ENCODE results near the gene GID8. TPM values are rescaled to one million over a fixed set of nuclear protein-coding genes. Genes with fewer than 3 reads are reported as not detected.

The GID8 gene
- total RNA-seq, 1 donor from 2014 or later = 29.7 TPM

DNA sequence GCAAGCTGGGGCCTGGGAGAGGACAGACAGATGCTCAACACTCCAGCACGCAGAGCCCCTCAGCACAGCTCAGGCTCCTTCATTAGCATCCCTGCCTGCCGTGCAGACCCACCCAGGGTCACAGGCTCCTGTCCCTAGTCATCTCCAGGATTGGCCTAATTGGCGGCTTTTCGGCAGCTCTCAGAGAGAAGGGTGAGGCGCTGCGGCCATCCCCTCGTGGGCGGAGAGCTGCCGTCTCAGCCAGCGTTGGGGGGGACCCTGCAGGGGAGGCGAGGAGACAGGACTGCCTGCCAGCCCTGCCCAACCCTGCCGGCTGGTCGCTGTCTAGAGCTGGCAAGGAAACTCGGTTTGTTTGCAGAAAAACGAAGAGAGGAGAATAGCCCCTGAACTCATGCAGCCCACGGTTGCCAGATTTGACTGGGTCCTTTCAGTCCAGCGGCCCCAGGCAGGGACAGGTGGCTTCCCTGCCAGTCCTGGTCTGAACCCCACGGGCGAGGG lies 42.0 kb downstream of the GID8 start:
- Mint-ChIP-seq H3K36me3 (ENCODE audit: low read depth) (no peaks in the 10 kb centered on the region), H3K4me3 (ENCODE audit: unreplicated experiment) (no peak overlapping the region), H3K4me1 (ENCODE audit: low read depth) (no peaks in the 10 kb centered on the region), H3K27ac (ENCODE audit: unreplicated experiment) (no peak overlapping the region), H3K27me3 (ENCODE audit: low read depth) (peaks cover 55% of the 10 kb centered on the region), H3K9me3 (ENCODE audit: low read depth) (no peaks in the 10 kb centered on the region)
- DNase-seq (ENCODE audit: low spot score) = no peak
- TF ChIP-seq, protein P1, sequence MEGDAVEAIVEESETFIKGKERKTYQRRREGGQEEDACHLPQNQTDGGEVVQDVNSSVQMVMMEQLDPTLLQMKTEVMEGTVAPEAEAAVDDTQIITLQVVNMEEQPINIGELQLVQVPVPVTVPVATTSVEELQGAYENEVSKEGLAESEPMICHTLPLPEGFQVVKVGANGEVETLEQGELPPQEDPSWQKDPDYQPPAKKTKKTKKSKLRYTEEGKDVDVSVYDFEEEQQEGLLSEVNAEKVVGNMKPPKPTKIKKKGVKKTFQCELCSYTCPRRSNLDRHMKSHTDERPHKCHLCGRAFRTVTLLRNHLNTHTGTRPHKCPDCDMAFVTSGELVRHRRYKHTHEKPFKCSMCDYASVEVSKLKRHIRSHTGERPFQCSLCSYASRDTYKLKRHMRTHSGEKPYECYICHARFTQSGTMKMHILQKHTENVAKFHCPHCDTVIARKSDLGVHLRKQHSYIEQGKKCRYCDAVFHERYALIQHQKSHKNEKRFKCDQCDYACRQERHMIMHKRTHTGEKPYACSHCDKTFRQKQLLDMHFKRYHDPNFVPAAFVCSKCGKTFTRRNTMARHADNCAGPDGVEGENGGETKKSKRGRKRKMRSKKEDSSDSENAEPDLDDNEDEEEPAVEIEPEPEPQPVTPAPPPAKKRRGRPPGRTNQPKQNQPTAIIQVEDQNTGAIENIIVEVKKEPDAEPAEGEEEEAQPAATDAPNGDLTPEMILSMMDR (IDR thresholded peaks at IDR 0.05) = no peak

- Mint-ChIP-seq H3K36me3 (ENCODE audit: low read depth) (no peaks in the 10 kb centered on the region), H3K4me3 (ENCODE audit: unreplicated experiment) (no peak overlapping the region), H3K4me1 (ENCODE audit: low read depth) (no peaks in the 10 kb centered on the region), H3K27ac (ENCODE audit: unreplicated experiment) (no peak overlapping the region), H3K9me3 (ENCODE audit: low read depth) (no peaks in the 10 kb centered on the region), H3K27me3 (ENCODE audit: low read depth) (peaks cover 54% of the 10 kb centered on the region)
- no peak for DNase-seq (ENCODE audit: low spot score)
- TF ChIP-seq, protein P1 (IDR thresholded peaks at IDR 0.05) = no peak
These were observed 42.5 kb downstream of the GID8 start for GRCh38 chr20:62980380-62980960.

- TF ChIP-seq, protein P1 (IDR thresholded peaks at IDR 0.05) = no peak
- Mint-ChIP-seq H3K36me3 (ENCODE audit: low read depth) (no peaks in the 10 kb centered on the region), H3K4me3 (ENCODE audit: unreplicated experiment) (no peak overlapping the region), H3K27ac (ENCODE audit: unreplicated experiment) (no peak overlapping the region), H3K9me3 (ENCODE audit: low read depth) (no peaks in the 10 kb centered on the region), H3K27me3 (ENCODE audit: low read depth) (peaks cover 51% of the 10 kb centered on the region), H3K4me1 (ENCODE audit: low read depth) (no peaks in the 10 kb centered on the region)
- DNase-seq (ENCODE audit: low spot score) = no peak
These were observed 43.0 kb downstream of the GID8 start for GRCh38 chr20:62980970-62981369.

DNA sequence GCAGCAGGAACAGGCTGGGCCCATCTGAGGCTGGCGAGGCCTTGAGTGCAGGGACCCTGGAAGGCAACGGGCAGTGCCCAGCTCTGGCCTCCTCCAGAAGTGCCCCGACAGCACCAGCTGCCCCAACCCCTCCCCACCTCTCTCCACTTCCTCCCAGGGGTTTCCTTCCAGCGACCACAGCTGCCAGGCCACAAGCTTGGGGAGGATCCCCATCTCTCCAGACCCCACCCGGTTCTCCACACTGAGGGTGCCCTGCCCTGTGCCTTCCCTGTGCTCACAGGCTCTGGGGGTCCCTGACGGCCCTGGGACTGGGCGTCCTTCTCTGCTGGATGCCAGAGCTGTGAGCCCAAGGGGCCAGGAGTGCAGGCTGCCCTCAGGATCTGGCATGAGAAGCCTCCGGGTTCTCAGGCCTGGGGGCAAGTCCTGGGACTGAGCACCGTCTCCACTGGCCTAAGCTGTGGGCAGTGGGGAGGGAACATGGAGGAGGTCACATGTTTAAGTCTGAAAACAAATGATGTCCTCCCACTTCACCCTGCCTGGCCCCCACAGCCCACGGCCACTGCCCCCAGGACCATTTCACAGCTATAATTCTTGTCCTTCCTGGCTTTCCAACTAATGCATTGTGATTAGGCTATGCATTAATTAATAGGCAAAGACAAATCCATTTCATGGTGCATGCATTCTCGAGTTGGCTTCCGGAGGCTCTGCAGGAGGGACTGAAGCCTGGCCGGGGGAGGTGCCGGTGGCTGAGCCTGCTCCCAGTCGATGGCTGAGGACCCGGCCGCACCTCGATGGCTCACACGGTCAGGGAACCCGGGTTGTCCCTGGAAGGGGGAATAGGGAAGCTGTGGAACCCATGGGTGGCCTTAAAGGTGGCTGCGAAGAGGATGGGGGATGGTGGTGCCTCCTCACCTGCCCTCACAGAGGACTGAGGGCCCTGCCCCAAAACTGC lies 44.5 kb downstream of the GID8 start:
- Mint-ChIP-seq H3K27me3 (ENCODE audit: low read depth) (peaks cover 48% of the 10 kb centered on the region), H3K4me3 (ENCODE audit: unreplicated experiment) (no peak overlapping the region), H3K9me3 (ENCODE audit: low read depth) (no peaks in the 10 kb centered on the region), H3K4me1 (ENCODE audit: low read depth) (no peaks in the 10 kb centered on the region), H3K36me3 (ENCODE audit: low read depth) (no peaks in the 10 kb centered on the region), H3K27ac (ENCODE audit: unreplicated experiment) (no peak overlapping the region)
- no peak for DNase-seq (ENCODE audit: low spot score)
- TF ChIP-seq, protein P1 (IDR thresholded peaks at IDR 0.05) = no peak

DNA sequence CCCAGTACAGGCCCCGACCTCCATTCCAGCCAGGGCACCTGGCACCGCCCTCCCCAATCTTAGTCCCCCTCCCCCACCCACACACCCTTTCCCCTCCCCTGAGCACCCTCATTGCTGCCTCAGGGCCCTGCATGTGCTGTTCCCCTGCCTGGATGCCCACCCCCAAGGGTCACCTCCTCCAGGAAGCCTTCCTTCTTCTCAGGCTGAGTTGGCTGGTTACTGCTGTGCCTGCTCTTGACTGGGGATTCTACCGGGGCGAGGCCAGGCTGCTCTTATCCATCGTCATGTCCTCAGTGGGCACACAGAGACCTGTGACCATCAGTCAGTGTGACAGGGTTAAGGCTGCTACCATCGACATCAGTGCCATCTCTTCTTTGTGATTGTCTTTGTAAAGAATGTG lies 45.3 kb downstream of the GID8 start:
- Mint-ChIP-seq H3K36me3 (ENCODE audit: low read depth) (no peaks in the 10 kb centered on the region), H3K4me1 (ENCODE audit: low read depth) (no peaks in the 10 kb centered on the region), H3K27ac (ENCODE audit: unreplicated experiment) (no peak overlapping the region), H3K27me3 (ENCODE audit: low read depth) (peaks cover 50% of the 10 kb centered on the region), H3K9me3 (ENCODE audit: low read depth) (no peaks in the 10 kb centered on the region), H3K4me3 (ENCODE audit: unreplicated experiment) (no peak overlapping the region)
- DNase-seq (ENCODE audit: low spot score) = no peak
- TF ChIP-seq, protein P1 (IDR thresholded peaks at IDR 0.05) = no peak

All from chondrocyte (in vitro differentiated cells).